Activated T-cell treated with anti-CD3 and anti-CD28 coated beads for 4 hours (primary cell): ENCODE measurements around the gene MRM2.

Experiments
- DNase-seq: peaks from one replicate; pipeline ENCODE4 v3.0.0-alpha.2; 2020

Gene MRM2

GRCh38 chr7:2220030-2220429 is 22.0 kb downstream of the MRM2 start:
- DNase-seq: no peak

DNA sequence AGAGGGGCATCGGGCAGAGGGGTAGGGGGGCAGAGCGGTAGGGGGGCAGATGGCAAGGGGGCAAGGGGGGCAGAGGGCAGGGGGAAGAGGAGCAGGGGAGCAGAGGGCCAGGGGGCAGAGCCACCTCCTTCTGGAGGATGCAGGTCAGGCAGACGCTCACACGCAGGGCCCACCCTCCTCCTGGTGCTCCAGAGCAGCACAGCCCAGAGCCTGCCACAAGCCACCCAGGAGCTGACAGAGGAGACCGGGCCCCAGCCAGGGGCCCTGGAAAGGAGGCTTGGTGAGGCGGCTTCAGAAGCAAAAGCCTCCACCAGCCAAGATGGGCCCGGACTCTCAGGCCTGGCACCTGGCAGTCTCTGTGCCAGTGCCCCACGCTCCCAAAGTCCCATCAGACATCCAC is 22.4 kb downstream of the MRM2 start:
- DNase-seq: no peak

GRCh38 chr7:2219136-2219535 is 22.9 kb downstream of the MRM2 start:
- no peak for DNase-seq

DNA sequence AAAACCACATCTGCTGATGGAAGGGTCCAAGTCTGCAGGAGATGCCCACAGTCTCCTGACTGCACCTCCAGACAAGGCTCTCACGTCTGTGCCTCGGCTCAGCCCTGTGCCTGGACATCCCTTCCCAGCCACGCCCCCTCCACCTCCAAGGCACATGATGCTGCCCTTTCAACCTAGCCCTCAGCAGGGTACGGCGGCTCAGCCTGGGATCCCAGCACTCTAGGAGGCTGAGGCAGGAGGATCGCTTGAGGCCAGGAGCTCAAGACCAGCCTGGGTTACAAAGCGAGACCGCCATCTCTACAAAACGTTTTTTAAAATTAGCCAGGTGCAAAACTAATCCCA is 23.6 kb downstream of the MRM2 start:
- DNase-seq: no peak

DNA sequence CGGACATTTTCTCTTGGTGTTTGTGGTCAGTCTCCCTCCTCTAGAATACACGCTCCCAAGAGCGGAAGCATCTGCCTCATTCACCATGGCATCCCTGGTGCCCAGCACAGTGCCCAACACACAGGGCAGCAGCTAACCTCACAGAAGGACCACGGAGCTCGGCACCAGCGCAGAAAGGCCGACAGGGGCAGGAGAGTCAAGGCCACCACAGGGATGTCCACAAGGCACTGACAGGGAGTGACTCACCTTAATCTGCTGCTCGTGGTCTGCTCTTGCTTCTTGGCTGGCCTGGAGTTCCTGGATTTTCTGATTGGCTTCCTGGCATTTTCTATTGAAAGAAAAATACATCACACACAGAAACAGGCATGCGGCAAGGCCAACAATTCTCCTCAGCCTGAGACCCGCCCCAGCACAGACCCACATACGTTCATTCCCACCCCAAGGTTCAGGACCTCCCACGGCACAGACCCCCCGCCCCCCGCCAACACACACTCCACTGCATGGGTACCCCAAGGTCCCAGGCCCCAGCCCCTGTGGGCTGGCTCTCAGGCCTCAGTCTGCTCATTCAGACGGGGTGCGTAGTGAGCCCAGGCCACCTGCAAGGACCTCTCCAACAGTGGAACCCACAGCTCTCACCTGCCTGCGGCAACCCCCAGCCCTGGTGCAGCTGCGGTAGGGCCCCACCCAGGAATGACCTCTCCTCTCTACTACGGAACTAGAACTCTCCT is 24.1 kb downstream of the MRM2 start:
- DNase-seq: no peak

GRCh38 chr7:2217206-2217605 is 24.8 kb downstream of the MRM2 start:
- no peak for DNase-seq

- no peak for DNase-seq
Measured at GRCh38 chr7:2215851-2216250, 26.2 kb downstream of the MRM2 start.

DNA sequence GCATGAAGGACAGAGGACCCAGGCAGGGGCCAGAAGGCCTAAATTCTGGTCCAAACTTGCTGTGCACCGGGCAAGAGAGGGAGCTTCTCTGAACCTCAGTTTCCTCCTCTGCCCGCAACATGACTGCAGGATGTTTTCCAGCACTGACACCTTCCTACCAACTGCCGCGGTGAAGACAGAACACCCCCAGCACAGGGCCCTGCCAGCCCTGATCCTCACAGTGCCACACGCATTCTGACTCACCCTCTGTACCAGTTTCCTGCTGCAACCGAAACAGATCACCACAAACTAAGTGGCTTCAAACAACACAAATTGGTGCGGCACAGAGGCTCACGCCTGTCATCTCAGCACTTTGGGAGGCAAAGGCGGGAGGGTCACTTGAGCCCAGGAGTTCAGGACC is 27.4 kb downstream of the MRM2 start:
- no peak for DNase-seq

GRCh38 chr7:2213551-2214215 is 28.3 kb downstream of the MRM2 start:
- no peak for DNase-seq

DNA sequence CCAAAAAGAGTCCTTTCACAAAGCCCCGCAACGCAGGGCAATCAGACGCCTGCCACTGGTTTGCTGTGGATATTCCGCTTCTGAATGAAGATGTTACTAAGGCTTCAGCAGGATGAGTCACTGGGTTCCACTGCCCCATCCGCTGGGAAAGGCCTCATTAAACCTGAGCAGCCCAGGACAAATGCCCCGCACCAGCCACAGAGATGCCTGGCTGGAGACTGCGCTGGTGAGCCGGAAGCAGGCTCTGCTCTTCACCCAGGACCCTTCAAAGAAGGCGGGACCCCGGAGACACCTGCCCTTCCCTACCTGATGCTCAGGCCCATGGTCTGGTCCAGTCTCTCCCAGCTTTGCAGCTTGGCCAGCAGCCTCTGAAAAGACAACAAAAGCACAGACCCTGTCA is 29.1 kb downstream of the MRM2 start:
- no peak for DNase-seq

DNA sequence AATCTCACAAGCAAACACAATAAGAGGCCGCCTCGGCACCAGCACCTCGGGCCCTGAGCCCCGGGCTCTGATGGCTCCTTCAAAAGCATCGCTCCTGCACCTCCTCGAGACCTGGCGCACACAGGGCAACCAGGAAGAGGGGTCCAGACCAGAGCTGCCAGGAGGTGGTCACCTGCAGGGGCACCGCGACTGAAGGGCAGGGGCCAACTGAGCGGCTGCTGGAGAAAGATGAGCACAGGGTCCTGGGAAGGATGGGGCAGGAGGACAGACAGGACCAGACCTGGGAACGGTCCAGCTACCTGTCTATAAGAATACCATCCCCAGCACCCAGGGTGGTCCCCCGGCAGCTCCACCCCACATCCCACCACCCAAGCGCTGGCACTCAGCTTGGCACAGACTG is 30.1 kb downstream of the MRM2 start:
- no peak for DNase-seq

GRCh38 chr7:2211259-2211880 is 30.6 kb downstream of the MRM2 start:
- no peak for DNase-seq

GRCh38 chr7:2210551-2211258 is 31.3 kb downstream of the MRM2 start:
- DNase-seq: no peak

GRCh38 chr7:2209961-2210323 is 32.1 kb downstream of the MRM2 start:
- DNase-seq: no peak

GRCh38 chr7:2209146-2209960 is 32.7 kb downstream of the MRM2 start:
- no peak for DNase-seq

DNA sequence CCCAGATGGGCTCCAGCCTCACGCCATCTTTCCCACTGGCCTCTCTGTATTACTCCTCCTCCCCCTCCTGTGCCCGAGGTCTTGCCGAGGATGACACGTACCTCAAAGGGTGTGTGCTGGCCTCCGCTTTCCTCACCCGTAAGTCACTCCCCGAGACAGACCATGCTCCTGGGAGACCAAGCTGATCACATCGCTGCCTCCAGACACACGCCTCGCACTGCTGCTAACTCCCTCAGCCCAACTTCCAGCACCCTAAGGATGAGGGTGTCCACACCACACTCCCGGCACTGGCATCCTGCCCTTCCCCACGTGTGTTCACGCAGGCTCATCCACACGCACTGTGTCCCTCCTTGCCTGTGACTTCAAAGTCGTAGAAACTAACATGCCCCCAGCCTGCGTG is 33.3 kb downstream of the MRM2 start:
- no peak for DNase-seq

- no peak for DNase-seq
Measured at GRCh38 chr7:2205036-2205780, 36.8 kb downstream of the MRM2 start.

- no peak for DNase-seq
Measured at GRCh38 chr7:2204446-2204845, 37.6 kb downstream of the MRM2 start.

GRCh38 chr7:2203766-2204300 is 38.2 kb downstream of the MRM2 start:
- no peak for DNase-seq

GRCh38 chr7:2202901-2203765 is 38.9 kb downstream of the MRM2 start:
- DNase-seq: no peak

GRCh38 chr7:2202361-2202761 is 39.6 kb downstream of the MRM2 start:
- no peak for DNase-seq
